Muscle of arm (tissue), 12 donors: ENCODE data around the gene MUS81. TPM values are rescaled to one million over a fixed set of nuclear protein-coding genes. Genes with fewer than 3 reads are reported as not detected.
A peak's percentile ranks its signal among the peaks of the same experiment; 100 is the strongest.
"Not testable (repeated sequence)": the region's sequence is repeated elsewhere in the genome, so short reads cannot be mapped to it uniquely, and the experiment has no call there.

ENCODE experiments used
- DNase-seq: peaks from one replicate; pipeline ENCODE4 v3.0.0-alpha.2; 2013
- polyA plus RNA-seq, 12 donors: library from polyadenylated mRNA; unstranded; fragments of 120-200 nt; gene quantifications; one replicate each; pipeline ENCODE4 v1.2.1, GENCODE V29; 2013; ENCODE audit not compliant: insufficient read length in 12 of 12

The MUS81 gene
- polyA plus RNA-seq, 12 donors = 35.4 to 63.0 (median 39.4) TPM; not detected in 1

DNA sequence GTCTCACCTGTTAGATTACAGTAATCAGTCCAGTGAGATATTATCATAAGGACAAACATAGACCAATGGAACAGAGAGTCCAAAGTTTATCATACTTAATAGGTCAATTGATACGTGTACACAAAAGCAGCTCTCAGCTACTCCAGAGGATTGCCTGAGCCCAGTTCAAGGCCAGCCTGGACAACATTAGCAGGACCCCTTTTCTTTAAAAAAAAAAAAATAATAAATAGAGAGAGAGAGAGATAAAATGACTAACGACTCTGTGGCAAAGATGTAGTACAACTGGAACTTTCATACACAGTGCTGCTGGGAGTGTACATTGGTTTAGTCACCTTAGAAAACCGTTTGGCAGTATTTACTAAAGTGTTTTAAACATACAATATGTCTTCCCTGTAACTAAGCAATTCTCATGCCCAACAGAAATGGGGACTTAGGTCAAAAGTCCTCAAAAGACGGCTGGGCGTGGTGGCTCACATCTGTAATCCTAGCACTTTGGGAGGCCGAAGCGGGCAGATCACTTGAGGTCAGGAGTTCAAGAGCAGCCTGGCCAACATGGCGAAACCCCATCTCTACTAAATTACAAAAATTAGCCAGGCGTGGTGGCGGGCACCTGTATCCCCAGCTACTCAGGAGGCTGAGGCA is 15.9 kb upstream of the MUS81 start:
- DNase-seq = no peak

DNA sequence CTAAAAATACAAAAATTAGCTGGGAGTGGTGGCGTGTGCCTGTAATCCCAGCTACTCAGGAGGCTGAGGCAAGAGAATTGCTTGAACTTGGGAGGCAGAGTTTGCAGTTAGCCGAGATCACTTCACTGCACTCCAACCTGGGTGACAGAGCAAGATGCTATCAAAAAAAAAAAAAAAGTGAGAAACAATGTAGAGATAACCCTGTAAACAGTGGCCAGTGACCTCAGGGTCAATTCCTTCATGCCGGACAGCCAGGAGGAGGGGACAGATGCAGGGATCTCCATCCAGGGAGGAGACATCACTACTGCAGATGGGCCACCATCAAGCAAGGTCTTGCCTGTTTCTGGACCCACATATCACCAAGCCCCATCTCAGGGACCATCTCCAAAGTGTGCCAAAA is 12.5 kb upstream of the MUS81 start:
- DNase-seq = no peak

DNA sequence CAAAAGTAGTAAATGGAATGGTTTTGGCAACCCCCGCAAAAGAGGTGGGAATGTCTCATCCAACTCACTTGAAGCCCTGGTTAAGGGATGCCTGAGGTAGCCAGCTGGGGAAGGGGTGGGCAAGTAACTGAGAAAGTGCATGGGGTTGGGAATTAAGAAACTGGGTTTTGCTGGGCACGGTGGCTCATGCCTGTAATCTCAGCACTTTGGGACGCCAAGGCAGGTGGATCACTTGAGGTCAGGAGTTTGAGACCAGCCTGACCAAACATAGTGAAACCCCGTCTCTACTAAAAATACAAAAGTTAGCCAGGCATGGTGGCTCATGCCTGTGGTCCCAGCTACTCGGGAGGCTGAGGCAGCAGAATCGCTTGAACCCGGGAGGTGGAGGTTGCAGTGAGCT is 11.5 kb upstream of the MUS81 start:
- DNase-seq = not testable (repeated sequence)

DNA sequence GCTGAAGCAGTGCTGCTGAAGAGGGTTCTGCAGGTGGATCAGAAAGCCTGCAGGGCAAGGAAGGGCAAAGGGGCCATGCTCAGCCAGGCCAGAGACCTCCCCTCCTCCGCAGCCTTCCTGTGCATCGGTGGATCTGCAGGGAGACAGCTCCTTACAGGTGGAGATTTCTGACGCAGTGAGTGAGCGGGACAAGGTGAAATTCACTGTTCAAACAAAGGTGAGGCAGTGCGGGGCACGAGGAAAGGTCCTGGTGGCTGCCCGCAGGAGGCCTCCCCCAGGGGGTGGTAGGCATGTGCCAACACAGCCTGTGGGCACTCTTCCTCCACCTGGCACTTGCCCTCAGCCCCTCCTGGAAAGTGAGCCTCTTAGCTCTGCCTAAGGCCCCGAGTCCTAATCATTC is 10.9 kb upstream of the MUS81 start:
- DNase-seq = no peak

DNA sequence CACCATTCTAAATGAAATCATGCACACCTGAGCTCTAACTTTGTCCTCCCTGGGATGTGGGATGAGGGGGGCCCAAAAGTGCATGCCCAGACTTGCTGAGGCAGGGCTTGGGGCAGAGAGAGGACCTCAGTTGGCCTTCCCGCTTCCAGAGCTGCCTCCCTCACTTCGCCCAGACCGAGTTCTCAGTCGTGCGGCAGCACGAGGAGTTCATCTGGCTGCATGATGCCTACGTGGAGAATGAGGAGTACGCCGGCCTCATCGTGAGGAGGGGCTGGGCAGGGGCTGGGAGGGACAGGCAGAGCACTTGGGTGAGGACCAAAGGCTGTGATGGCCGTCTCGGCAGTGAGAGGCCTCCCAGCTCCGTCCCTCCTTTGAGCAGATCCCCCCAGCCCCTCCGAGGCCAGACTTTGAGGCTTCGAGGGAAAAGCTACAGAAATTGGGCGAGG is 10.4 kb upstream of the MUS81 start:
- no peak for DNase-seq

DNA sequence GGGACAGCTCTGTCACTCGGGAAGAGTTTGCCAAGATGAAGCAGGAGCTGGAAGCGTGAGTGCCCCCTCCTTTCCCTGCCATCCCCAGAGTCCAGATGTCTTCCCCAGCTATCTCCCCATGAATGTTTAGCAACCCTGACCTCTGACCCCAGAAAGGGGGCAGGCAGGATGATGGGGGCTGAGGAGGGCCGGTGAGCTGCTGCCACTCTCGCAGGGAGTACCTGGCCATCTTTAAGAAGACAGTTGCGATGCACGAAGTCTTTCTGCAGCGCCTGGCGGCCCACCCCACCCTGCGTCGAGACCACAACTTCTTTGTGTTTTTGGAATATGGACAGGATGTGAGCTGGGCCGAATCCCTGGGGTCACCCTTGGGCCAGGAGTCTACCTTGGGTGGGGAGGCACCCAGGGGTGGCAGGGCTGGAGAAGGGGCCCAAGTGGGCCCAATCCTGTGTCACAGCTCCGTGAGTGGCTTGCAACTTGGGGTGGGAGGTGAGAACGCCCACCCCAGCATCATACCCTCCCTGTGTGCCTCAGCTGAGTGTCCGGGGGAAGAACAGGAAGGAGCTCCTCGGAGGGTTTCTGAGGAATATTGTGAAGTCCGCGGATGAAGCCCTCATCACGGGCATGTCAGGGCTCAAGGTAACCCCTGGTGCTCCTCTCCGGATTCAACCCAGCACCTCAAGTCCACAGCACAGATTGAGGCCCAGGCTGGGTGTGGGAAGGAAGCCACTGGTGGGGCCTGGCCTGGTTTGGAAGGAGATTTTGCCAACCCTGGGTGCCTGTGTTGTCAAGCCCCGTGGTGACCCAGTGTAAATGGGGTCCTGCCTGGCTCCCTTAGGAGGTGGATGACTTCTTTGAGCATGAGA is 9.8 kb upstream of the MUS81 start:
- DNase-seq = no peak

DNA sequence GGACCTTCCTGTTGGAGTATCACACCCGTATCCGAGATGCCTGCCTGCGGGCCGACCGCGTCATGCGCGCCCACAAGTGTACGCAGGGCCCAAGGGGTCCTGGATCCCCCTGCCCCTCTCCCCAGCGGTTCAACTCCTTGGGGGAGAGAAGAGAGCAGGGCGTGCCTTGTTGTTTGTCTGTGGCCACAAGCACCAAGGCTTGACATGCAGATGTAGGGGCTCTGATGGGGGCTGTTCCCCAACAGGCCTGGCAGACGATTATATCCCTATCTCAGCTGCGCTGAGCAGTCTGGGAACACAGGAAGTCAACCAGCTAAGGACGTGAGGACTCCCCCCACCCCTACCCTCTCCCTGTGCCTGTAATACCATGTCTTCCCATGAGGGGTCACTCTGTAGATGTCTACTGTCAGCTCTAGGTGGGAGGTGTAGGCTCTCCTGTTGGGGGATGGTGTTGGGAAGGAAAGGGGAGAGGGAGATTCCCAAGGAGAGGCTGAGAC is 9.1 kb upstream of the MUS81 start:
- DNase-seq = no peak

DNA sequence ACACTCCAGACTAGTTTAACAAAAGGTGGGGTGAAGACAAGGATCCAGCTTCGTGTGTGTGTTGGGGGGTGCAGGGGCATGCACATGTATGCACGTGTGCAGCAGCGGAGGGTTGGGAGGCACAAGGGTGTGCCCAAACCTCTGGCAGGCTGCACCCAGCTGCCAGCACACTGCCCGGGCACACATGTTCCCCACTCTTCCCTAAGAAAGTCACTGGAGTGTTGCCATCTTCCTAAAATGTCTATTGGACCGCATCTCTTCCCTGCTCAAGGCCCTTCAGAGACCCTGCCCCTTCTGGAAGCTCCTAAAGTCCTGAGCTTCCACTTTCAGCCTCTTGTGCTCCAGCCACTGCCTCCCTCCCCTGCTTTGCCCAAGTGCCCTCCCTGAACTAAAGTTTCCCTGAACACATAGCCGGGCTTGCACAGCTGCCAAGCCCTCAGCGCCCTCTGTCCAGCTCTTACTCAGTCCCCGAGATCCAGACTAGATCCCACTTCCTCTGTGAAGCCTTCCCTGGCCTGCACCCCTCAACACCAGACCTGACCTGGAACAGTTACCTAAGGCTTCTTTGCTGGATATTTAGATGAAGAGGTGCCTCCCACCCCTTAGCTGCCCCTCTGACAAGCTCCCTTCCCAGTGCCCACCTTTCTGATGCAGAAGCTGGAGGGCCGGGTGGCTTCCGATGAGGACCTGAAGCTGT is 8.3 kb upstream of the MUS81 start:
- no peak for DNase-seq

DNA sequence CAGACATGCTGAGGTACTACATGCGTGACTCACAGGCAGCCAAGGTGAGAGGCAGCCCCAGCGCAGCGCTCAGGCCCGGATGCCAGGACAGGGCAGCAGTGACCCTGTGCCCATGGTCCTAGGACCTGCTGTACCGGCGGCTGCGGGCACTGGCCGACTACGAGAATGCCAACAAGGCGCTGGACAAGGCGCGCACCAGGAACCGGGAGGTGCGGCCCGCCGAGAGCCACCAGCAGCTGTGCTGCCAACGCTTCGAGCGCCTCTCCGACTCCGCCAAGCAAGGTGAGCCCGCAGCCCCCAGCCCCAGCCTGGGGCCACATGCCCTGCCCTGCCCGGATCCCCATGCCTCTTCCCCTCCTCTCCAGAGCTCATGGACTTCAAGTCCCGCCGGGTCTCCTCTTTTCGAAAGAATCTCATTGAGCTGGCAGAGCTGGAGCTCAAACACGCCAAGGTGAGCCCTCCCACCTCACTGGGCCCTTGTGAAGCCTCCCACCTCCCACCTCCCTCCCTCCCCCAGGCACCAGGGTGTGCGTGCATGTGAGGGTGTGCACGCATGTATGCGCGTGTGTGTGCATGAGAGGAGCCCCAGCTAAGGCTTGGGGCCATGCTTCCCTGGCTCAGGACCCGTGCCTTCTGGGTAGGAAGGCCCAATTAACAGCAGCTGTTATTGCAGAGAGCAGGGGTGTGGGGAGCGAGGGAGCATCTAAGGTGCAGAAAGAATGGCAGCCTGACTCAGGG is 7.6 kb upstream of the MUS81 start:
- no peak for DNase-seq

DNA sequence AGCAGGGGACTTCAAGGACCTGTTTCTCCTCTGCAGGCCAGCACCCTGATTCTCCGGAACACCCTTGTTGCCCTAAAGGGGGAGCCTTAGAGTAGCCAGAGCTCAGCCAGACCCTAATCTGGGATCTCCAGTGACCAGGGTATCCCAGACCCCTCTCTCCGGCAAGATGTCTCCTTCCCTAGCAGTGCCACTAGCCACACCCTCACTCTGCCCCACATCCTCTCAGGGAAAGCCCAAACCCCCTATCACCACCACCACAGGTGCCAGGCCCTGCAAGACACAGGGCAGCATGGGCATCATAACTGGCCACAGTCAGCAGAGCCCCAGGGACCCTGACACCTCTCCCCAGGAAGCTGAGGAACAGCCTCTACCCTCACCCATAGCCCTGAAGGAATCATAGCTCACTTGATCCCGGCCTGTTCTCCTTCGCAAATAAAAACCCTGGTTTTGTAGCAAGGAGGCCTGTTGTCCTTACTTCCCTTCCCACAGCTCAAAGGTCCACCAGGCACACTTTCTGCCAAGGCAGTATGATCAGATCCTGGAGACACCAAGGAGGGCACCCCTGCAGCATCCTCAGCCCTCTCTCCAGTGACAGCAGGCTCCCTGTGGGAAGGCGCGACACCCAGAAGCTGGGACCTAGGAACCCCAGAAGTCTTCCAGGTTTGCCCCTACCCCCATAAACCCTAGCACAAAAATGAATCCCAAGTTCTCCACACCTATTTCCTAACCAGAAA is 6.8 kb upstream of the MUS81 start:
- no peak for DNase-seq

DNA sequence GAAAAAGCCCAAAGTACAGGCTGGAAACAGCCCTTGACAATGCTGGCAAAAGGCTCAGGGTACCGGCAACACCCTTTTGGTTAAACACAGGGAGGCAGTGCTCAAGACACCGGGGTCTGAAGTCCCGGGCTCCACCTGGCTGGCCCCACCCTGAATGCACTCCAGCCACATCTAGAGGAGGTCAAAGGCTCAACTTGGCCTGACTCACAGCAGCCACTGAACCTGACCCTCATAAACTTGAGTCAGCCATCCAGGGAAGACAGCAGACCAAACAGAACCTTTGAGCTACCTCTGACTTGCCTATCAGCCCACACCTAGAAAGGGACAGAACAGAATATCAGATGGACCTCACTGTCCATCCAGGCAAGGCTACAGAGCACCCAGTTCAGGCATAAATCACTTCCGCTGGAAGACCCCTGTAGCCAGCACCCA is 6.1 kb upstream of the MUS81 start:
- no peak for DNase-seq

DNA sequence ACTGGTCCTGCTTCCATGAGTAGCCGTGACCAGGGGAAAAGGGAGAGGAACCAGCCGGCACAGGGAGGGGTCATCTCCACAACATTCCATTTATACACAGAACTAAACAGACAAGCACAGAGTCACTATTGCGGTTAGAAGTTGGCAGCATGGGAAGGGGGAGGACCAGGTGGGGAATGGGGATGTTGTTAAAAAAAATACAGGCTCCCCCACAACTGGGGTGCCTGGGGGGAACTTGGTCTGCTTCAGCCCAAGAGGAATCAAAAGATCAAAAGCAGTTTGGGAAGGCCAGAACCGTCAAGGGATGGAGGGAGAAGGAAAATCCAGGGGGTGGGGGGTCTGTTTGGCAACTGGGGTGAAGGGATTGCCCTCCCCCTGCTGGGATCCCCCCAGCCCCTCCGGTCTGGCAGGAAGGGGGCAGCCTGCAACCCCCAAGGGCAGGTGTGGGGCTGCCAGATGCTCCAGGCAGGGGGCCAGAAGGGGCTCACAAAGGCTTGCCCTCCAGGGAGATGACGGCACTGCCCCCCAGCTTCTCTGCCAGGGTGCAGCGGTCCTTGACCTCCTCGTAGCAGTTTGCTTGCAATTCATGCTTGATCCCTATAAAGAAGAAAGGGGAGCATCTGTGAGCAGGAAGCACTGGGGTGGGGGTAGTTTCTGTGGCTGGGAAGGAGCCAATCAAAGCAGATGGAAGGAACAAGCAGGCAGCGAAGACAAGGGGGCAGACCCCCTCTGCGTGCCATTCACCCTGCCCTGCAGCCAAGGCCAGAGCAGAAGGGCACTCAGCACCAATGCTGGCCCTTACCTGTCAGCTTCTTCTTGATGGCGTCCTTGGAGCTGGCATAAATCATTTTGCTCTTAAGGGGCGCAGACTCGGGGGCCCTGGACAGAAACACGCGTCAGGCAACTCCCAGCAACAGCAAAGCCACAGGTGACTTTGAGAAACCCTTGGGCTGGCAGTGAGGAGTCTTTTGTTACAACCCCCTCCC is 5.1 kb upstream of the MUS81 start:
- no peak for DNase-seq

DNA sequence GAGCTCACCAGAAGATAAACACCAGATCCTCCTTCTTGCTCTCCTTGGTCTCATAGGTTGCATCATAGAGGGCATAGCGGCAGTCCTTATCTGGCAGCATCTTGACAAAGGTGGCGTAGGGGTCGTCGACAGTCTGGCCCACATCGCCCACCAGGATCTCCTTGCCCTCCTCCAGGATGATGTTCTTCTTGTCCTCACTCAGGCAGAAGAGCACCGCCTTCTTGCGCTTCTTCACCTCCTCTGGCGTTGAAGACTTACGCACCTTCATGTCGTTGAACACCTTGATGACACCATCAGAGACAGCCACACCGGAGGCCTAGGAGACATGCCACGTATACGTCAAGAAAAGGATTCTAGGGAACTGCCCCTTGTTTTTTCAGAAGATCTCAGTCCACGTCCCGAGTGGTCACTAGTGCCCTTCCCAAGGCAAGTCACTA is 4.3 kb upstream of the MUS81 start:
- DNase-seq = no peak

DNA sequence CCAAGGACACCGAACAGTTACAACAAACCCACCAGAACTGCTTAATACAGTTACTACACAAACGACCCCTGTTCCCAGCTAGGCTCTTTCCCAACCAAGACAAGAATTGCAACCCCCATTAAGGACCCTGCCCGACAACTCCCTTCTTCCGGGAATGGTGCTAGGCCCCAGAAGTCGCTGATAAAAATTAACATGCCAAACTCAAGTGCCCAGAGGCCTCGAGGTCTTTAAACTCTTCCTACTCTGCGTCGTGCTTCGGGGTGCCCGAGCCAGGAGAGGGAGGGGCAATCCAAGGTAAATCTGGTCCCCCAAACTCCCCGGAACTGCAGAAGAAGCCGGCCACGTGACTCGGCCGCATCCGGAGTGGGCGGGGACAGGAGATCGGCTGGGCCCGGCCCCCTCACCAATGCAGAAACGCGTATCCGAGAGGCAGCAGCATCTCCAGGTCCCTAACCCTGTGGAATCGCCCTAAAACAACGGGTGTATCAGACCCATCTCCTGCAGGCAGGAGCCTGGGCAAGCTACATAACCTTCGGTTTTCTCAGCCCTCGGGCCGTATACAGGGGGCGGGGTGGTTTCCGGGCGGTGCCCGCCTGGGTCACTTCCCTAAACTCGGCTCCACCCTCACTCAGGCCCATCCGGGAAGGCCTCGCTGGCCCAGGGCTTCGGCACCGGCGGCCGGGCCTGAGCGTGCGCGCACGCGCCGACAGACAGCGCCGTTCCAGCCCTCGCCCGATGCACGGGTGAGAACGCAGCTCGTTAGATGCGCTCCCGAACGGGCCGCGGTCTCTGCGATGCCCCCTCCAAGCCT is 3.3 kb upstream of the MUS81 start:
- DNase-seq = peak; percentile 79

DNA sequence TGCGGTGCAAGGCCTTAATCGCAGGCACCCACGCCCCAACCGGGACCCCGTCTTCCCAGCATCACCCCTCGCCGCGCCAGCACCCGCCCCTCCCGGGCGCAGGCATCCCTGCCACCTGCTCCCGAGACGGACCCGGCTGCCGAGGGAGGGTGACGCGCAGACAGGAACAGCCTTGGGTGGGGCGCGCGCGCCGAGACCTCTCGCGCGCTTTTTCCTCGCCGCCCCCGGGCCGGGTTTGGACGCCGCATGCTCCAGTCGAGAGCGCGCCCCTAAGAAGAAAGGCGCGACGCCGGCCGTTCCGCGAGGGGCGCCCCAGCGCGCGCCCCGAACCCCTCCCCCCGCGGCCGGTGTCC is 2.8 kb upstream of the MUS81 start:
- no peak for DNase-seq

DNA sequence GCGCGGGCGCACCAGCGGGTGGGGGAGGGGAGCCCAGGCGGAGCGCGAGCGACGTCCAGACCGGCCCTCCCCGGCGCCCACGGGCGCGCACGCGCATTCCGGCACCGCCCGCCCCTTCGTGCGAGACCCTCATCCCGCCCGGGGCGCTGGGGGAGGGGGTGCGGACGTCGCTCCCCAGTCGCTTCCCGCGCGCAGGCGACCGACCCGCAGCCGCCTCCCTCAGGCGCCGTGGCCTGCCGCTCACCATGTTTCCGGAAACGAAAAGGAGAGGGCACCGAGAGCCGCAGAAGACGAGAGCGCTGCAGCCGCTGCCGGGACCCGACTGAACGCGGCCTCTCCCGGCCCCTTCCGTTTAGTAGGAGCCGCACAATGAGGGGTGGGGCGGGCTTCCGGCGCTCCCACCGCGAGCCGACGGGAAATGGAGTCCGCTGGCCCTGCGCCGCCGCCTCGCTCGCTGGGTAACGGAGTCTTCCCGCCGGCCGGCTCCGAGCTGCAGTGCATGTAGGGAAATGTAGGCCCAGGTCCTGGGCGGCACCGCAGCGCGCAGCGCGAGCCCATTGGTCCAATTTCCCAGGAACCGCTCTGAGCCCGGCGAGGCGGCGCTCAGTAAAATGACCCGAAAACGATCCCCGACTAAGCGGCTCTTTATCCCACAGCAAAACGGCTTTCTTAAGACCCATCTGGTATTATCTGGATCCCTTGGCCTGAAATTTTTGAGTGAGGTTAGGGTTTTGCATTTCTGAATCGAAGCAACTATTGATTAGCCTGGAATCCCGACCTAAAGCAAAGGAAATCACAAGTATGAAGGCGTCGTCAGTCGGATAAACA is 2.2 kb upstream of the MUS81 start, which contains the start of gene CFL1:
Gene CFL1 (minus strand): TSS at position 328 of the 828 bp plus-strand sequence. CDS start 81 bp downstream, at position 247.
- peak; percentile 98 for DNase-seq

DNA sequence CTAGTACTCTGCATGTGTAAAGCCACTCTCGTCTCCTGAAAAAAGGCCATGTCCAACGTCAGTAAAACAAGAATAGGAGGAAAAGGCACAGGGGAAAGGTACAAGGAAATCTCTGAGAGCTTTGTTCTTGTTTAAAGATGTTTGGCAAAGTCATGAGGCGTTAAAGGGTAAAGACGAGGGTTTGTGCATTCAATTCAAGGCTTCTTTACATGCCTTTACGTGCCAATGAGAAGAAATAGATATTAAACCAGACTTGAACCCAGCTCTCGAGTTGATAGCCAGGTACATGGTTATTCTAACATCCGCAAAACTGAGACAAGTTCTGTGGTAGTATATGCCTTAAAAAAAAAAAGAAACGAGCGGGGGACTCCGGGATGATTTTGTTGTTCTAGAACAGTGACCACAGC is 1.5 kb upstream of the MUS81 start:
- no peak for DNase-seq
